HEK293 (cell line): Measurements from ENCODE around the gene DENND5A.

Experiments
- BCL11A ChIP-seq: fragments of 450-650 bp; formaldehyde crosslinking; IDR thresholded peaks from 2 replicates; pipeline ENCODE4 v1.5.1; 2016; ENCODE audit warnings: low read depth, missing biosample characterization, missing genetic modification characterization
- GLI2 ChIP-seq: fragments of 450-650 bp; formaldehyde crosslinking; IDR thresholded peaks from 2 replicates; pipeline ENCODE4; 2017; ENCODE audit warnings: missing biosample characterization, missing genetic modification characterization, low read depth, borderline replicate concordance
- IKZF3 ChIP-seq: fragments of 450-650 bp; IDR thresholded peaks from 2 replicates; pipeline ENCODE4 v1.5.0; 2018; ENCODE audit warnings: missing biosample characterization, mild to moderate bottlenecking, missing genetic modification characterization, moderate library complexity
- OSR2 ChIP-seq: fragments of 450-650 bp; formaldehyde crosslinking; IDR thresholded peaks from 2 replicates; pipeline ENCODE4 v1.5.1; 2016; ENCODE audit warnings: missing biosample characterization, missing genetic modification characterization
- PBX3 ChIP-seq: sonication (generic); formaldehyde crosslinking; IDR thresholded peaks from 2 replicates; pipeline ENCODE4 v1.8.1; 2022; ENCODE audit warnings: mild to moderate bottlenecking, moderate library complexity, missing genetic modification reagents
- SCRT2 ChIP-seq: fragments of 450-650 bp; formaldehyde crosslinking; IDR thresholded peaks from 2 replicates; pipeline ENCODE4 v1.5.1; 2016; ENCODE audit warnings: missing biosample characterization, missing genetic modification characterization
- ZBTB1 ChIP-seq: fragments of 450-650 bp; formaldehyde crosslinking; IDR thresholded peaks from 2 replicates; pipeline ENCODE4 v1.5.1; 2016; ENCODE audit warnings: missing biosample characterization, missing genetic modification characterization
- ZBTB21 ChIP-seq: fragments of 450-650 bp; formaldehyde crosslinking; IDR thresholded peaks from 2 replicates; pipeline ENCODE4 v1.5.1; 2017; ENCODE audit warnings: missing biosample characterization, missing genetic modification characterization
- ZBTB44 ChIP-seq: fragments of 450-650 bp; IDR thresholded peaks from 2 replicates; pipeline ENCODE4 v1.5.1; 2018; ENCODE audit warnings: missing biosample characterization, mild to moderate bottlenecking, missing genetic modification characterization
- ZFHX2 ChIP-seq: fragments of 450-650 bp; formaldehyde crosslinking; conservative IDR thresholded peaks from 2 replicates; pipeline ENCODE4 v1.5.1; 2016; ENCODE audit warnings: missing biosample characterization, missing genetic modification characterization
- ZFP69B ChIP-seq: fragments of 450-650 bp; formaldehyde crosslinking; IDR thresholded peaks from 2 replicates; pipeline ENCODE4 v1.5.1; 2016; ENCODE audit warnings: missing biosample characterization, missing genetic modification characterization
- ZNF121 ChIP-seq: fragments of 450-650 bp; formaldehyde crosslinking; IDR thresholded peaks from 2 replicates; pipeline ENCODE4 v1.5.1; 2016; ENCODE audit warnings: missing biosample characterization, missing genetic modification characterization
- ZNF133 ChIP-seq: fragments of 450-650 bp; formaldehyde crosslinking; IDR thresholded peaks from 2 replicates; pipeline ENCODE4 v1.5.1; 2016; ENCODE audit warnings: missing biosample characterization, missing genetic modification characterization
- ZNF184 ChIP-seq: fragments of 450-650 bp; IDR thresholded peaks from 2 replicates; pipeline ENCODE4 v1.5.1; 2018; ENCODE audit warnings: missing biosample characterization, mild to moderate bottlenecking, missing genetic modification characterization
- ZNF214 ChIP-seq: fragments of 450-650 bp; formaldehyde crosslinking; IDR thresholded peaks from 2 replicates; pipeline ENCODE4 v1.5.1; 2017; ENCODE audit warnings: missing biosample characterization, mild to moderate bottlenecking, missing genetic modification characterization, borderline replicate concordance
- ZNF292 ChIP-seq: fragments of 450-650 bp; formaldehyde crosslinking; IDR thresholded peaks from 2 replicates; pipeline ENCODE4 v1.5.1; 2016; ENCODE audit warnings: low read depth, missing biosample characterization, missing genetic modification characterization, borderline replicate concordance
- ZNF362 ChIP-seq: fragments of 450-650 bp; formaldehyde crosslinking; IDR thresholded peaks from 2 replicates; pipeline ENCODE4 v1.5.1; 2016; ENCODE audit warnings: missing biosample characterization, missing genetic modification characterization
- ZNF404 ChIP-seq: fragments of 450-650 bp; formaldehyde crosslinking; IDR thresholded peaks from 2 replicates; pipeline ENCODE4 v1.5.1; 2017; ENCODE audit warnings: missing biosample characterization, missing genetic modification characterization
- ZNF48 ChIP-seq: fragments of 450-650 bp; formaldehyde crosslinking; IDR thresholded peaks from 2 replicates; pipeline ENCODE4 v1.5.1; 2016; ENCODE audit warnings: missing biosample characterization, missing genetic modification characterization
- ZNF560 ChIP-seq: fragments of 450-650 bp; formaldehyde crosslinking; IDR thresholded peaks from 2 replicates; pipeline ENCODE4 v1.5.1; 2017; ENCODE audit warnings: missing biosample characterization, missing genetic modification characterization, borderline replicate concordance
- ZNF585B ChIP-seq: fragments of 450-650 bp; formaldehyde crosslinking; IDR thresholded peaks from 2 replicates; pipeline ENCODE4 v1.5.1; 2016; ENCODE audit warnings: missing biosample characterization, missing genetic modification characterization
- ZNF629 ChIP-seq: fragments of 450-650 bp; formaldehyde crosslinking; IDR thresholded peaks from 2 replicates; pipeline ENCODE4 v1.5.1; 2017; ENCODE audit warnings: missing biosample characterization, missing genetic modification characterization
- TF ChIP-seq, protein P1 (sequence below): fragments of 450-650 bp; formaldehyde crosslinking; optimal IDR thresholded peaks from 2 replicates; pipeline ENCODE3; 2016; ENCODE audit warnings: missing biosample characterization, mild to moderate bottlenecking, missing genetic modification characterization
- TF ChIP-seq, protein P2 (sequence below): fragments of 450-650 bp; formaldehyde crosslinking; IDR thresholded peaks from 2 replicates; pipeline ENCODE4 v1.5.1; 2016; ENCODE audit warnings: missing biosample characterization, missing genetic modification characterization
- TF ChIP-seq, protein P3 (sequence below): fragments of 450-650 bp; formaldehyde crosslinking; IDR thresholded peaks from 2 replicates; pipeline ENCODE4 v1.5.1; 2017; ENCODE audit warnings: missing biosample characterization, missing genetic modification characterization
- TF ChIP-seq, protein P4 (sequence below): fragments of 450-650 bp; formaldehyde crosslinking; conservative IDR thresholded peaks from 2 replicates; pipeline ENCODE4 v1.5.1; 2016; ENCODE audit warnings: low read depth, missing biosample characterization, missing genetic modification characterization

Gene DENND5A

GRCh38 chr11:9314291-9315077, 49.3 kb upstream of the DENND5A start, which contains the start of gene TMEM41B (continued):
- TF ChIP-seq PBX3 (CRISPR knock-in tag) (peak; percentile 60; the same call in 1 of the 2 replicates), GLI2 (tag by site-specific recombination) (no peak), ZNF184 (tag by site-specific recombination) (no peak), OSR2 (tag by site-specific recombination) (no peak), ZFP69B (tag by site-specific recombination) (no peak), IKZF3 (tag by site-specific recombination) (no peak), BCL11A (tag by site-specific recombination) (peak; percentile 86), ZNF560 (tag by site-specific recombination) (no peak), ZBTB21 (tag by site-specific recombination) (peak; percentile 35; the same call in 1 of the 2 replicates), ZNF629 (tag by site-specific recombination) (peak; percentile 83), ZNF292 (tag by site-specific recombination) (no peak), ZBTB1 (tag by site-specific recombination) (no peak), SCRT2 (no peak), ZNF362 (tag by site-specific recombination) (no peak), ZNF214 (tag by site-specific recombination) (no peak), ZNF121 (no peak), ZBTB44 (tag by site-specific recombination) (peak; percentile 29; the same call in 1 of the 2 replicates), ZFHX2 (peak; percentile 84), ZNF404 (tag by site-specific recombination) (no peak), ZNF585B (tag by site-specific recombination) (0 out of 2 replicates have a peak, but pooled peaks have one; percentile 4), ZNF133 (tag by site-specific recombination) (no peak), ZNF48 (tag by site-specific recombination) (no peak)
- TF ChIP-seq, protein P1, sequence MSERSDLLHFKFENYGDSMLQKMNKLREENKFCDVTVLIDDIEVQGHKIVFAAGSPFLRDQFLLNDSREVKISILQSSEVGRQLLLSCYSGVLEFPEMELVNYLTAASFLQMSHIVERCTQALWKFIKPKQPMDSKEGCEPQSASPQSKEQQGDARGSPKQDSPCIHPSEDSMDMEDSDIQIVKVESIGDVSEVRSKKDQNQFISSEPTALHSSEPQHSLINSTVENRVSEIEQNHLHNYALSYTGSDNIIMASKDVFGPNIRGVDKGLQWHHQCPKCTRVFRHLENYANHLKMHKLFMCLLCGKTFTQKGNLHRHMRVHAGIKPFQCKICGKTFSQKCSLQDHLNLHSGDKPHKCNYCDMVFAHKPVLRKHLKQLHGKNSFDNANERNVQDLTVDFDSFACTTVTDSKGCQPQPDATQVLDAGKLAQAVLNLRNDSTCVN (tag by site-specific recombination), result peak; percentile 95
- TF ChIP-seq, protein P2, sequence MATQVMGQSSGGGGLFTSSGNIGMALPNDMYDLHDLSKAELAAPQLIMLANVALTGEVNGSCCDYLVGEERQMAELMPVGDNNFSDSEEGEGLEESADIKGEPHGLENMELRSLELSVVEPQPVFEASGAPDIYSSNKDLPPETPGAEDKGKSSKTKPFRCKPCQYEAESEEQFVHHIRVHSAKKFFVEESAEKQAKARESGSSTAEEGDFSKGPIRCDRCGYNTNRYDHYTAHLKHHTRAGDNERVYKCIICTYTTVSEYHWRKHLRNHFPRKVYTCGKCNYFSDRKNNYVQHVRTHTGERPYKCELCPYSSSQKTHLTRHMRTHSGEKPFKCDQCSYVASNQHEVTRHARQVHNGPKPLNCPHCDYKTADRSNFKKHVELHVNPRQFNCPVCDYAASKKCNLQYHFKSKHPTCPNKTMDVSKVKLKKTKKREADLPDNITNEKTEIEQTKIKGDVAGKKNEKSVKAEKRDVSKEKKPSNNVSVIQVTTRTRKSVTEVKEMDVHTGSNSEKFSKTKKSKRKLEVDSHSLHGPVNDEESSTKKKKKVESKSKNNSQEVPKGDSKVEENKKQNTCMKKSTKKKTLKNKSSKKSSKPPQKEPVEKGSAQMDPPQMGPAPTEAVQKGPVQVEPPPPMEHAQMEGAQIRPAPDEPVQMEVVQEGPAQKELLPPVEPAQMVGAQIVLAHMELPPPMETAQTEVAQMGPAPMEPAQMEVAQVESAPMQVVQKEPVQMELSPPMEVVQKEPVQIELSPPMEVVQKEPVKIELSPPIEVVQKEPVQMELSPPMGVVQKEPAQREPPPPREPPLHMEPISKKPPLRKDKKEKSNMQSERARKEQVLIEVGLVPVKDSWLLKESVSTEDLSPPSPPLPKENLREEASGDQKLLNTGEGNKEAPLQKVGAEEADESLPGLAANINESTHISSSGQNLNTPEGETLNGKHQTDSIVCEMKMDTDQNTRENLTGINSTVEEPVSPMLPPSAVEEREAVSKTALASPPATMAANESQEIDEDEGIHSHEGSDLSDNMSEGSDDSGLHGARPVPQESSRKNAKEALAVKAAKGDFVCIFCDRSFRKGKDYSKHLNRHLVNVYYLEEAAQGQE (tag by site-specific recombination), result no peak; the same call in 1 of the 2 replicates
- TF ChIP-seq, protein P3, sequence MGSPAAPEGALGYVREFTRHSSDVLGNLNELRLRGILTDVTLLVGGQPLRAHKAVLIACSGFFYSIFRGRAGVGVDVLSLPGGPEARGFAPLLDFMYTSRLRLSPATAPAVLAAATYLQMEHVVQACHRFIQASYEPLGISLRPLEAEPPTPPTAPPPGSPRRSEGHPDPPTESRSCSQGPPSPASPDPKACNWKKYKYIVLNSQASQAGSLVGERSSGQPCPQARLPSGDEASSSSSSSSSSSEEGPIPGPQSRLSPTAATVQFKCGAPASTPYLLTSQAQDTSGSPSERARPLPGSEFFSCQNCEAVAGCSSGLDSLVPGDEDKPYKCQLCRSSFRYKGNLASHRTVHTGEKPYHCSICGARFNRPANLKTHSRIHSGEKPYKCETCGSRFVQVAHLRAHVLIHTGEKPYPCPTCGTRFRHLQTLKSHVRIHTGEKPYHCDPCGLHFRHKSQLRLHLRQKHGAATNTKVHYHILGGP (tag by site-specific recombination), result no peak
- TF ChIP-seq, protein P4, sequence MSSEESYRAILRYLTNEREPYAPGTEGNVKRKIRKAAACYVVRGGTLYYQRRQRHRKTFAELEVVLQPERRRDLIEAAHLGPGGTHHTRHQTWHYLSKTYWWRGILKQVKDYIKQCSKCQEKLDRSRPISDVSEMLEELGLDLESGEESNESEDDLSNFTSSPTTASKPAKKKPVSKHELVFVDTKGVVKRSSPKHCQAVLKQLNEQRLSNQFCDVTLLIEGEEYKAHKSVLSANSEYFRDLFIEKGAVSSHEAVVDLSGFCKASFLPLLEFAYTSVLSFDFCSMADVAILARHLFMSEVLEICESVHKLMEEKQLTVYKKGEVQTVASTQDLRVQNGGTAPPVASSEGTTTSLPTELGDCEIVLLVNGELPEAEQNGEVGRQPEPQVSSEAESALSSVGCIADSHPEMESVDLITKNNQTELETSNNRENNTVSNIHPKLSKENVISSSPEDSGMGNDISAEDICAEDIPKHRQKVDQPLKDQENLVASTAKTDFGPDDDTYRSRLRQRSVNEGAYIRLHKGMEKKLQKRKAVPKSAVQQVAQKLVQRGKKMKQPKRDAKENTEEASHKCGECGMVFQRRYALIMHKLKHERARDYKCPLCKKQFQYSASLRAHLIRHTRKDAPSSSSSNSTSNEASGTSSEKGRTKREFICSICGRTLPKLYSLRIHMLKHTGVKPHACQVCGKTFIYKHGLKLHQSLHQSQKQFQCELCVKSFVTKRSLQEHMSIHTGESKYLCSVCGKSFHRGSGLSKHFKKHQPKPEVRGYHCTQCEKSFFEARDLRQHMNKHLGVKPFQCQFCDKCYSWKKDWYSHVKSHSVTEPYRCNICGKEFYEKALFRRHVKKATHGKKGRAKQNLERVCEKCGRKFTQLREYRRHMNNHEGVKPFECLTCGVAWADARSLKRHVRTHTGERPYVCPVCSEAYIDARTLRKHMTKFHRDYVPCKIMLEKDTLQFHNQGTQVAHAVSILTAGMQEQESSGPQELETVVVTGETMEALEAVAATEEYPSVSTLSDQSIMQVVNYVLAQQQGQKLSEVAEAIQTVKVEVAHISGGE (tag by site-specific recombination), result peak; percentile 88
